Lower leg skin (tissue), 3 donors: Measurements from ENCODE around the gene ANKRD49.

Source experiments
- POLR2A ChIP-seq, 2 donors: fragments of 450-650 bp; IDR thresholded peaks; one replicate each; pipeline ENCODE4 v1.6.1; 2016 to 2017; ENCODE audit warnings: antibody characterized with exemption in 2 of 2, mild to moderate bottlenecking in 1 of 2, moderate library complexity in 1 of 2
- TF ChIP-seq, protein P1 (sequence below), 3 donors: fragments of 450-650 bp; IDR thresholded peaks; one replicate each; pipeline ENCODE4 v1.5.1; 2016; ENCODE audit warnings: antibody characterized with exemption in 3 of 3, mild to moderate bottlenecking in 3 of 3, moderate library complexity in 2 of 3

DNA sequence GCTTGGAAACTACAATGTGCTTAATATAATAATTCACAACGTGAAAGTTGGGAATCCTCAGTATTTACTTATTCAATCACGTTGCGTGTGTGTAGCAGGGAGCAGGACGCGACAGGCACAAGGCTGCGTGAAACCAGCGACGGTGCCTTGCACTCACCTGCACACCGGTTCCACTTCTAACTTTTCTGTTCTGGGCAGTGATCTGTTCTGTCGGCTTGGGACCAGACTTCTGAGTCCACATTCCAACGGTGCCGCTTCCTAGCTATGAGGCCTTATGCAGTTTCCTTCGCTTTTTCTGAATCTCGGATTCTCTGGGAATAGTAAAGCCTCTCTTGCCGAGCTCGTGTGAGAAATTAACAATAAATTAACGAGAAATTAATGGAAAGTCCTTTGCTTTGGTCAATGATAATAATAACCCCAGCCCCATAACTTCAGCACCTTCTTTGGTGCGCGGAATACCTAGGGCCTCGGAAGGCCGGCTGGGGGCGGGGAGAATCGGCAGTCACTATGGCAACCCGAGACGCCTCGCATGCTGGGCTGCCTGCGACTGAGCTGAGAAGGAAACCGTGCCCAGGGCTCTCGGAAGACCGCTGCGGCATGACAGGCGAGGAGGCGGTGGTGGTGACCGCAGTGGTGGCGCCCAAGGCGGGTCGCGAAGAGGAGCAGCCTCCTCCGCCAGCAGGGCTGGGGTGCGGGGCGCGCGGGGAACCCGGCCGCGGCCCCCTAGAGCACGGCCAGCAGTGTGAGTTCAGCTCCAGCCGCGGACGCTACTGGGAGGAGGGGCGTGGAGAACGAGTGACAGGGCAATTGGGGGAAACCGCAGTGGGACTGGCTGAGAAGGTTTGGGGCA, 18.4 kb downstream of the ANKRD49 start, which contains the start of gene C11orf97:
- TF ChIP-seq, protein P1, sequence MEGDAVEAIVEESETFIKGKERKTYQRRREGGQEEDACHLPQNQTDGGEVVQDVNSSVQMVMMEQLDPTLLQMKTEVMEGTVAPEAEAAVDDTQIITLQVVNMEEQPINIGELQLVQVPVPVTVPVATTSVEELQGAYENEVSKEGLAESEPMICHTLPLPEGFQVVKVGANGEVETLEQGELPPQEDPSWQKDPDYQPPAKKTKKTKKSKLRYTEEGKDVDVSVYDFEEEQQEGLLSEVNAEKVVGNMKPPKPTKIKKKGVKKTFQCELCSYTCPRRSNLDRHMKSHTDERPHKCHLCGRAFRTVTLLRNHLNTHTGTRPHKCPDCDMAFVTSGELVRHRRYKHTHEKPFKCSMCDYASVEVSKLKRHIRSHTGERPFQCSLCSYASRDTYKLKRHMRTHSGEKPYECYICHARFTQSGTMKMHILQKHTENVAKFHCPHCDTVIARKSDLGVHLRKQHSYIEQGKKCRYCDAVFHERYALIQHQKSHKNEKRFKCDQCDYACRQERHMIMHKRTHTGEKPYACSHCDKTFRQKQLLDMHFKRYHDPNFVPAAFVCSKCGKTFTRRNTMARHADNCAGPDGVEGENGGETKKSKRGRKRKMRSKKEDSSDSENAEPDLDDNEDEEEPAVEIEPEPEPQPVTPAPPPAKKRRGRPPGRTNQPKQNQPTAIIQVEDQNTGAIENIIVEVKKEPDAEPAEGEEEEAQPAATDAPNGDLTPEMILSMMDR (IDR thresholded peaks at IDR 0.05) = no peak
- no peak for TF ChIP-seq POLR2A (IDR thresholded peaks at IDR 0.05)
